Measurements from ENCODE around the gene FRMD8. TPM values are rescaled to one million over a fixed set of nuclear protein-coding genes. Genes with fewer than 3 reads are reported as not detected.

Gene FRMD8
- total RNA-seq, 2 experiments from 2014 or later = 51.0 to 54.7 TPM

DNA sequence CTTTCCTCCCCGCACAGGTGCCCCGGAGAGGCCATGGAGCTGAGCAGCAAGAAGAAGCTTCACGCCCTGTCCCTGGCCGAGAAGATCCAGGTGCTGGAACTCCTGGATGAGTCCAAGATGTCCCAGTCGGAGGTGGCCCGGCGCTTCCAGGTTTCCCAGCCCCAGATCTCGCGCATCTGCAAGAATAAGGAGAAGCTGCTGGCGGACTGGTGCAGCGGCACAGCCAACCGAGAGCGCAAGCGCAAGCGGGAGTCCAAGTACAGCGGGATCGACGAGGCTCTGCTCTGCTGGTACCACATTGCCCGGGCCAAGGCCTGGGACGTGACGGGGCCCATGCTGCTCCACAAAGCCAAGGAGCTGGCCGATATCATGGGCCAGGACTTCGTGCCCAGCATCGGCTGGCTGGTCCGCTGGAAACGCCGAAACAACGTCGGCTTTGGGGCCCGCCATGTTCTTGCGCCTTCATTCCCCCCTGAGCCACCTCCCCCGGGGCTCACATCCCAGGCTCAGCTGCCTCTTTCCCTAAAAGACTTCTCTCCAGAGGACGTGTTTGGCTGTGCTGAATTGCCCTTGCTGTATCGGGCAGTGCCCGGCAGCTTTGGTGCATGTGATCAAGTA, 30.6 kb upstream of the FRMD8 start:
- ChIA-PET CTCF (interaction anchor here (0.7 to 1.6 kb wide), 4 partner anchors 8 to 26 kb away, joined by 3 to 6 read pairs (median 4); partner anchors contain the start of gene DPF2), POLR2A (interaction anchor here (0.6 to 2.3 kb wide), 3 partner anchors 65 to 697 kb away, joined by 3 to 9 read pairs (median 4); no protein-coding TSS in a partner anchor)

GRCh38 chr11:65356394-65356972, 30.0 kb upstream of the FRMD8 start:
- no peak overlapping the region for H3K27ac Mint-ChIP-seq
- CTCF ChIA-PET = interaction anchor here (1.2 to 1.6 kb wide), 3 partner anchors 21 to 26 kb away, joined by 3 to 6 read pairs (median 4); partner anchors contain the start of gene DPF2
- peaks cover 5% of the 10 kb centered on the region for H3K27me3 Mint-ChIP-seq (ENCODE audit: low read depth)
- H3K4me1 Mint-ChIP-seq (ENCODE audit: low read depth) = peaks cover 24% of the 10 kb centered on the region
- H3K4me3 Mint-ChIP-seq = peak overlapping the region; percentile 48
- DNase-seq = no peak
- peaks cover 12% of the 10 kb centered on the region for H3K36me3 Mint-ChIP-seq (ENCODE audit: low read depth)
- POLR2A ChIA-PET = interaction anchor here (0.6 to 2.3 kb wide), 5 partner anchors 65 to 697 kb away, joined by 3 to 9 read pairs (median 4); partner anchors contain the start of gene SCYL1
- ATAC-seq = no peak
- no peaks in the 10 kb centered on the region for H3K9me3 Mint-ChIP-seq (ENCODE audit: insufficient read depth)

More for the DNA sequence above, 30.6 kb upstream of the FRMD8 start:
- H3K4me1 Mint-ChIP-seq (ENCODE audit: low read depth) = peaks cover 24% of the 10 kb centered on the region
- no peaks in the 10 kb centered on the region for H3K9me3 Mint-ChIP-seq (ENCODE audit: insufficient read depth)
- ATAC-seq = no peak
- H3K36me3 Mint-ChIP-seq (ENCODE audit: low read depth) = peaks cover 14% of the 10 kb centered on the region
- H3K4me3 Mint-ChIP-seq = peak overlapping the region; percentile 77
- peak overlapping the region; percentile 72 for H3K27ac Mint-ChIP-seq
- DNase-seq = no peak
- peaks cover 5% of the 10 kb centered on the region for H3K27me3 Mint-ChIP-seq (ENCODE audit: low read depth)

- peaks cover 28% of the 10 kb centered on the region for H3K4me1 Mint-ChIP-seq (ENCODE audit: low read depth)
- peaks cover 5% of the 10 kb centered on the region for H3K27me3 Mint-ChIP-seq (ENCODE audit: low read depth)
- no peak overlapping the region for H3K27ac Mint-ChIP-seq
- peaks cover 2% of the 10 kb centered on the region for H3K36me3 Mint-ChIP-seq (ENCODE audit: low read depth)
- no peak for DNase-seq
- POLR2A ChIA-PET = interaction anchor here (1.2 to 1.3 kb wide), 3 partner anchors 147 to 167 kb away, joined by 4 read pairs; partner anchors contain the start of gene SCYL1
- CTCF ChIA-PET = interaction anchor here (0.7 kb wide), 1 partner anchor 75 kb away, joined by 3 read pairs; no protein-coding TSS in a partner anchor
- H3K9me3 Mint-ChIP-seq (ENCODE audit: insufficient read depth) = no peaks in the 10 kb centered on the region
- no peak for ATAC-seq
- H3K4me3 Mint-ChIP-seq = no peak overlapping the region
Measured at GRCh38 chr11:65357856-65358356, 28.5 kb upstream of the FRMD8 start.

- Mint-ChIP-seq H3K4me1 (ENCODE audit: low read depth) (peaks cover 10% of the 10 kb centered on the region), H3K36me3 (ENCODE audit: low read depth) (no peaks in the 10 kb centered on the region), H3K27me3 (ENCODE audit: low read depth) (peaks cover 6% of the 10 kb centered on the region), H3K4me3 (no peak overlapping the region), H3K27ac (peak overlapping the region; percentile 37), H3K9me3 (ENCODE audit: insufficient read depth) (no peaks in the 10 kb centered on the region)
- ChIA-PET POLR2A (interaction anchor here (1.1 to 1.3 kb wide), 3 partner anchors 29 to 145 kb away, joined by 3 read pairs; partner anchors contain the start of genes DPF2 and MALAT1), CTCF (interaction anchor here (1.2 to 2.6 kb wide), 3 partner anchors 54 to 148 kb away, joined by 3 to 9 read pairs (median 4); no protein-coding TSS in a partner anchor)
- no peak for ATAC-seq
- no peak for DNase-seq
Measured at GRCh38 chr11:65362320-65362931, 24.0 kb upstream of the FRMD8 start.

- DNase-seq = no peak
Measured at GRCh38 chr11:65362966-65363365, 23.5 kb upstream of the FRMD8 start.

GRCh38 chr11:65363770-65364169, 22.7 kb upstream of the FRMD8 start:
- Mint-ChIP-seq H3K4me3 (no peak overlapping the region), H3K27me3 (ENCODE audit: low read depth) (peaks cover 2% of the 10 kb centered on the region), H3K9me3 (ENCODE audit: insufficient read depth) (no peaks in the 10 kb centered on the region), H3K27ac (no peak overlapping the region), H3K36me3 (ENCODE audit: low read depth) (no peaks in the 10 kb centered on the region), H3K4me1 (ENCODE audit: low read depth) (peaks cover 5% of the 10 kb centered on the region)
- POLR2A ChIA-PET = interaction anchor here (1.0 kb wide), 1 partner anchor 102 kb away, joined by 3 read pairs; the partner anchor contains the start of gene POLA2
- CTCF ChIA-PET = interaction anchor here (1.1 to 1.2 kb wide), 2 partner anchors 8 to 105 kb away, joined by 3 read pairs; no protein-coding TSS in a partner anchor
- no peak for ATAC-seq
- DNase-seq = no peak

More at GRCh38 chr11:65362966-65363365, 23.5 kb upstream of the FRMD8 start:
- H3K4me1 Mint-ChIP-seq (ENCODE audit: low read depth) = peaks cover 9% of the 10 kb centered on the region
- no peaks in the 10 kb centered on the region for H3K9me3 Mint-ChIP-seq (ENCODE audit: insufficient read depth)
- H3K27me3 Mint-ChIP-seq (ENCODE audit: low read depth) = peaks cover 5% of the 10 kb centered on the region
- no peak overlapping the region for H3K27ac Mint-ChIP-seq
- H3K36me3 Mint-ChIP-seq (ENCODE audit: low read depth) = no peaks in the 10 kb centered on the region
- H3K4me3 Mint-ChIP-seq = no peak overlapping the region
- CTCF ChIA-PET = interaction anchor here (1.1 to 1.2 kb wide), 2 partner anchors 7 to 106 kb away, joined by 3 read pairs; no protein-coding TSS in a partner anchor
- no peak for ATAC-seq
- POLR2A ChIA-PET = interaction anchor here (1.0 to 1.3 kb wide), 4 partner anchors 30 to 144 kb away, joined by 3 read pairs; partner anchors contain the start of genes DPF2, MALAT1 and POLA2

DNA sequence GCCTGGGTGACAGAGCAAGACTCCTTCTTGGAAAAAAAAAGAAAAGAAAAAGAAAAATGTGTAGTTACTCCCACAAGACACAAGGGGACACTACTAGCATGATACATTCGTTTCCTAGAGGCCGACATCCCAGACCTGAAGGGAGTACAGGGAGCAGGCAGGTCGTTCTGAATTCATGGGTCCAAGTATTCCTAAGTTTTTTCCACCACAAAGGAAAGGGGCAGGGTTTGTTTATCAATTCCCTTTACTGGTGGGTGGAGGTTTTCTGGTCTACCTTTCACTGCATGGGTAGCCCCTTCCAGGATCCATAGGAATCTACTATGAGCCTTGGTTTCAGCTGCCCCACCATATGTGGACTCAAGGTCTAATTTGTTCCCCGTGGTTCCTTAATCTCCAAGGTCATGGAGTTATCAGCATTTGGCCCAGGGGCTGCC, 20.1 kb upstream of the FRMD8 start:
- peaks cover 2% of the 10 kb centered on the region for H3K27me3 Mint-ChIP-seq (ENCODE audit: low read depth)
- CTCF ChIA-PET = interaction anchor here (1.1 to 1.8 kb wide), 6 partner anchors 13 to 227 kb away, joined by 3 to 7 read pairs (median 4); partner anchors contain the start of gene FRMD8
- H3K4me3 Mint-ChIP-seq = no peak overlapping the region
- ATAC-seq = peak; percentile 77
- H3K4me1 Mint-ChIP-seq (ENCODE audit: low read depth) = peaks cover 10% of the 10 kb centered on the region
- peak; percentile 51 for DNase-seq
- POLR2A ChIA-PET = interaction anchor here (0.7 to 1.2 kb wide), 2 partner anchors 133 to 139 kb away, joined by 4 to 6 read pairs; partner anchors contain the start of gene MALAT1
- no peaks in the 10 kb centered on the region for H3K36me3 Mint-ChIP-seq (ENCODE audit: low read depth)
- no peak overlapping the region for H3K27ac Mint-ChIP-seq
- no peaks in the 10 kb centered on the region for H3K9me3 Mint-ChIP-seq (ENCODE audit: insufficient read depth)

DNA sequence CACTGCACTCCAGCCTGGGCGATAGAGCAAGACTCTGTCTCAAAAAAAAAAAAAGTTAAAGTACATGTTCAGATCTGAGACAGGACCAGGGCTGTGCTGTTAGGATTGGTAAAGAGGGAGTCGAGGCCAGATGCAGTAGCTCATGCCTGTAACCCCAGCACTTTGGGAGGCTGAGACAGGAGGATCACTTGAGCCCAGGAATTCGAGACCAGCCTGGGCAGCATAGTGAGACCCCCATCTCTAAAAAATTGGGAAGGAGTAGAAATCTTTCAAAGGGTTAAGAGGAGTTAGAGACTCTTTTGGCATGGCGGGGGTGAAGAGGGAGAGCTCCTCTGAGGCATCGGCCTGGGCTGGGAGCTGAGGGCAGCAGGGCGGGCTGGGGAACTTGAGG, 15.8 kb upstream of the FRMD8 start:
- H3K4me3 Mint-ChIP-seq = no peak overlapping the region
- POLR2A ChIA-PET = interaction anchor here (0.6 to 1.9 kb wide), 3 partner anchors 45 to 1183 kb away, joined by 3 to 7 read pairs (median 4); no protein-coding TSS in a partner anchor
- H3K36me3 Mint-ChIP-seq (ENCODE audit: low read depth) = no peaks in the 10 kb centered on the region
- DNase-seq (no peak), ATAC-seq (no peak)
- H3K27ac Mint-ChIP-seq = no peak overlapping the region
- no peaks in the 10 kb centered on the region for H3K9me3 Mint-ChIP-seq (ENCODE audit: insufficient read depth)
- H3K4me1 Mint-ChIP-seq (ENCODE audit: low read depth) = peaks cover 5% of the 10 kb centered on the region
- peaks cover 2% of the 10 kb centered on the region for H3K27me3 Mint-ChIP-seq (ENCODE audit: low read depth)
- CTCF ChIA-PET = interaction anchor here (1.0 kb wide), 1 partner anchor 140 kb away, joined by 3 read pairs; no protein-coding TSS in a partner anchor

- no peaks in the 10 kb centered on the region for H3K27me3 Mint-ChIP-seq (ENCODE audit: low read depth)
- ATAC-seq = no peak
- H3K36me3 Mint-ChIP-seq (ENCODE audit: low read depth) = no peaks in the 10 kb centered on the region
- ChIA-PET POLR2A (interaction anchor here (1.0 to 1.7 kb wide), 3 partner anchors 11 to 126 kb away, joined by 3 to 5 read pairs (median 3); no protein-coding TSS in a partner anchor), CTCF (interaction anchor here (0.8 to 1.6 kb wide), 5 partner anchors 7 to 136 kb away, joined by 3 to 5 read pairs (median 3); no protein-coding TSS in a partner anchor)
- DNase-seq = no peak
- H3K4me1 Mint-ChIP-seq (ENCODE audit: low read depth) = peaks cover 5% of the 10 kb centered on the region
- H3K4me3 Mint-ChIP-seq = no peak overlapping the region
- H3K9me3 Mint-ChIP-seq (ENCODE audit: insufficient read depth) = no peaks in the 10 kb centered on the region
- H3K27ac Mint-ChIP-seq = no peak overlapping the region
Measured at GRCh38 chr11:65373839-65374580, 12.4 kb upstream of the FRMD8 start.

DNA sequence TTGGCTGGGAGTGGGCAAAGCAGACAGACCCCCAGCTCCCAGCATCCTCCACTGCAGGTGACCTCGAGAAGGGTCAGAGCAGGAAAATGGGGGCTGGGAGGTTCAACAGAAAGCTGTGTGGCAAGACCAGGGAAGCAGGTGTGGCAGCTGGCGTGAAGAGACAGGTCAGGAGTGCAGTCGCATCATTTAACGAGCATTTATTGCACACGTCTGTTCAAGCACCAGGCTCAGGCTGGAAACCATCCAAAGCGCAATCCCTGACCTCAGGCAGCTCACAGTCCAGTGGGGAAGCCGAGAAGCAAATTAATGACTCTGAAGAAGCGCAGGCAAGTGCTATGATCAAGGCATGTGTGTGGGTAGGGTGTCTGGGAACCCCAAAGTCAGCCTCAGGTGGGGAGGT, 11.4 kb upstream of the FRMD8 start:
- Mint-ChIP-seq H3K27me3 (ENCODE audit: low read depth) (no peaks in the 10 kb centered on the region), H3K27ac (no peak overlapping the region), H3K9me3 (ENCODE audit: insufficient read depth) (no peaks in the 10 kb centered on the region), H3K4me3 (no peak overlapping the region), H3K36me3 (ENCODE audit: low read depth) (no peaks in the 10 kb centered on the region), H3K4me1 (ENCODE audit: low read depth) (peaks cover 5% of the 10 kb centered on the region)
- DNase-seq (no peak), ATAC-seq (no peak)
- ChIA-PET POLR2A (interaction anchor here (1.3 to 1.7 kb wide), 2 partner anchors 125 to 132 kb away, joined by 3 to 5 read pairs; no protein-coding TSS in a partner anchor), CTCF (interaction anchor here (1.4 to 1.6 kb wide), 2 partner anchors 41 to 135 kb away, joined by 3 to 6 read pairs; no protein-coding TSS in a partner anchor)
